Stimulated activated naive CD8-positive, alpha-beta T cell treated with anti-CD3 and anti-CD28 coated beads, Interleukin-15, amount 100 ng/mL, for 72 hours (primary cell): ENCODE measurements around the gene CCDC152.

Source experiments
- ATAC-seq: fragments of 150-1000 bp; cut with Tn5 transposase; 2 replicates; pipeline ENCODE4 v1.10.0; 2021; ENCODE audit warnings: mild to moderate bottlenecking, moderate library complexity
- DNase-seq, 2 donors: peaks; one replicate each; pipeline ENCODE4 v3.0.0; 2021 to 2022
- H3K27ac Mint-ChIP-seq, 2 donors: one replicate each; pipeline ENCODE4 v1.8.0; 2022; ENCODE audit warnings: mild to moderate bottlenecking in 2 of 2, mixed read lengths in 2 of 2, moderate library complexity in 2 of 2
- H3K27me3 Mint-ChIP-seq: one replicate; pipeline ENCODE4 v1.8.0; 2022; ENCODE audit warnings: mixed read lengths
- H3K4me1 Mint-ChIP-seq: one replicate; pipeline ENCODE4 v1.8.0; 2022; ENCODE audit warnings: mild to moderate bottlenecking, mixed read lengths
- H3K4me3 Mint-ChIP-seq, 2 donors: one replicate each; pipeline ENCODE4 v1.8.0; 2022; ENCODE audit warnings: mild to moderate bottlenecking in 2 of 2, mixed read lengths in 2 of 2, moderate library complexity in 1 of 2
- H3K9me3 Mint-ChIP-seq, 2 donors: one replicate each; pipeline ENCODE4 v1.8.0; 2022; ENCODE audit warnings: mixed read lengths in 2 of 2

CCDC152 gene

GRCh38 chr5:42822548-42822947 lies 65.9 kb downstream of the CCDC152 start:
- no peaks in the 10 kb centered on the region for H3K4me1 Mint-ChIP-seq
- no peak overlapping the region for H3K4me3 Mint-ChIP-seq
- no peaks in the 10 kb centered on the region for H3K27me3 Mint-ChIP-seq
- DNase-seq (no peak), ATAC-seq (no peak)
- H3K9me3 Mint-ChIP-seq = no peaks in the 10 kb centered on the region
- no peak overlapping the region for H3K27ac Mint-ChIP-seq

- Mint-ChIP-seq H3K4me3 (no peak overlapping the region), H3K4me1 (no peaks in the 10 kb centered on the region), H3K9me3 (no peaks in the 10 kb centered on the region), H3K27me3 (no peaks in the 10 kb centered on the region), H3K27ac (no peak overlapping the region)
- no peak for ATAC-seq
- no peak for DNase-seq
Measured at GRCh38 chr5:42824347-42824976, 67.8 kb downstream of the CCDC152 start.

DNA sequence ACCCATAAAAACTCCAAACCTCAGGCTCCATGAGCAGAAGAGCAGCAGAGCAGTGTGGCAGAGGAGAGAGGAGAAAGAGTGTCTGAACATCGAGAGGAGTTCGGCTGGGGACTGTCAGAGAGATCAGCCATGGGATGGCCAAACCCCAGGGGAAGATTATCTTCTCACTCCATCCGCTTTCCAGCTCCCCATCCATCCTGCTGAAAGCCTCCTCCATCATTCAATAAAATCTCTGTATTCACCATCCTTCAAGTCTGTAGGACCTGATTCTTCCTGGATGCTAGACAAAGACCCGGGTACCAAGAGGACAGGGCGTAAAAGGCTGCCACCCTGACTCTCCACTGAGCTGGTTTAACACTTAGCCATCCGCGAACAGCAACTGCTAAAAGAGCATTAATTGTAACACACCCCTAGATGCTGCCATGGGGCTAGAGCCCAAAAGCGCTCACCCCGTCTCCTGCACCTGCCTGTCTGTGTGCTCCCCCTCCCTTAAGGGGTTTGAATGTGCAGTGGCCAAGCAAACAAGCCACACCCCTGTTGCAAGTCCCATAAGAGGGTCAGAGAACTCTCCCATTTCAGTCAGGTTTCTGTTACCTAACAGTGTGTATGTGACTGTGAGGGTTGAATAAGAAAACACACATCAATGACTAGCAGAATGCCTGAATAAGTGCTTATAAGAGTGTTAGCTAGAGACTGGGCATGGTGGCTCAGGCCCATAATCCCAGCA lies 69.0 kb downstream of the CCDC152 start:
- Mint-ChIP-seq H3K27ac (peak overlapping the region in 1 of 2 donors; percentile 45), H3K4me3 (no peak overlapping the region), H3K4me1 (no peaks in the 10 kb centered on the region), H3K27me3 (no peaks in the 10 kb centered on the region), H3K9me3 (no peaks in the 10 kb centered on the region)
- ATAC-seq = no peak
- no peak for DNase-seq

DNA sequence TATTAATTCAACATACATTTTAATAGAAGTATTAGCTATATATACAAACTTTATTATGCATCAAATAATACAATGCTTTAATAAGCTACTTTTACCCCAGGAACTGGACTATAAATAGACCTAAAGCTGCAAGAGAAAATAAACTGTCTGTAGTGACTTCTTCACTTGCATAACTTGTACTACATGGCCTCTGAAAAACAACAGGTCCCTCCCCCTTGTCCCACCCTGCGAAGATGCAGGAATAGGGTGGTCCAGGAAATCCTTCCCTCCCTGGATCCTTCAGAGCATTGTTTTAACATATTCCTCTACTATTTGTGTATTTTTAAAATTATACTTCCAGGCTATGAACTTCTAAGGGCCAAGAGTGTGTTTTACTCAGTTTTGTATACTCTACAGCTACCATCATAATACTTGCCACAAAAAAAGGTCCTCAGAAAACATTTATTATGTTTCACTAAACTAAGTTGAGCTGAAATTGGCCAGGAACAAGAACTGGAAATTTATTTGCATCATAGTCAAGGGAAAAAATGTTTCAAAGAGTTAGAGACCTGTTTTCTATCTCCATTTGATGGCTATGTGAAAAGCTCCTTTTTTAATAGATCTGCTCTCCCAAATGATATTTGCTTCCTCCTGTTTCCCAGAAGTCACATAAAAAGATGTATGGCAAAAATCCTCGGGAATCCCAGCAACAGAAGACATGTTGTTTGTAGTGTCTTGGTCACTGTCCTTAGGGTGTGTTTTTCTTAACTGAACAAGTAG lies 70.3 kb downstream of the CCDC152 start:
- Mint-ChIP-seq H3K4me3 (no peak overlapping the region), H3K4me1 (no peaks in the 10 kb centered on the region), H3K27me3 (no peaks in the 10 kb centered on the region), H3K27ac (no peak overlapping the region), H3K9me3 (no peaks in the 10 kb centered on the region)
- ATAC-seq (no peak), DNase-seq (no peak)

DNA sequence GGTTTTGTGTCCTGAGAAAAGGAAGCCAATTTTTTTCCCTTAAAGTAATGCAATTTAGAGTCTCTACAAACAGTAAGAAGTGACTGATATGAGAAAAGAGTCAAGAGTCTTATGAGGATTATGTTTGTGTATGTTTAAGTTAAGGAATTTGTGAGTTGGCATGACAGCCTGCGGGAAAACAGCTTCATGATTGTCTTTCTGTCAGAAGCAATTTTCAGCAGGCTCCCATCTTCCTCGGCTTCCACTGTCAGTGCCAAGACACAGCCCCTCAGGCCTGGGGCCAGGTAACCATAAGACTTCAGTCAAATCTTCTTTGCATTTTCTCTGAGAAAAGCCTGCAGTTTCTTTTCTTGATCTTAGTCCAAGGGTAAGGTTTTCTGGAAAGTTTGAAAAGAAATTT lies 72.1 kb downstream of the CCDC152 start:
- H3K9me3 Mint-ChIP-seq = no peaks in the 10 kb centered on the region
- H3K4me1 Mint-ChIP-seq = no peaks in the 10 kb centered on the region
- H3K27ac Mint-ChIP-seq = no peak overlapping the region
- DNase-seq = no peak
- no peak for ATAC-seq
- H3K4me3 Mint-ChIP-seq = no peak overlapping the region
- no peaks in the 10 kb centered on the region for H3K27me3 Mint-ChIP-seq

DNA sequence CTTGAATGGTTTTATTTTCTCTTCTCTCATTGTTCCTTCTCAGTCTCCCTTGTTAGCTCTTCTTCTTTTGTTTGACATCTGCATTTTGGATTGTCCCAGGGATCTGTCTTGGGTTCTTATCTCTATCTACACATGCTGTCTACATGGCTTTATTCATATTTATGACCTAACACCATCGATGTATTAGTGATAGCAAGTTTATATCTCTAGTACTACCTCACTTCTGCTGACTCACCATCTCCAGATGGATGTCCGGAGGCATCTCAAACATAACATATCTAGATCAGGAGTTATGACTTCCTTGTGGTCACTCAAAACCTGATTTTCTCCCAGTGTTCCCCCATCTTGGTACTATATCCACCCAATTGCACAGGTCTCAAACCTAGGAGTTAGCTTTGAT lies 74.3 kb downstream of the CCDC152 start:
- ATAC-seq = no peak

DNA sequence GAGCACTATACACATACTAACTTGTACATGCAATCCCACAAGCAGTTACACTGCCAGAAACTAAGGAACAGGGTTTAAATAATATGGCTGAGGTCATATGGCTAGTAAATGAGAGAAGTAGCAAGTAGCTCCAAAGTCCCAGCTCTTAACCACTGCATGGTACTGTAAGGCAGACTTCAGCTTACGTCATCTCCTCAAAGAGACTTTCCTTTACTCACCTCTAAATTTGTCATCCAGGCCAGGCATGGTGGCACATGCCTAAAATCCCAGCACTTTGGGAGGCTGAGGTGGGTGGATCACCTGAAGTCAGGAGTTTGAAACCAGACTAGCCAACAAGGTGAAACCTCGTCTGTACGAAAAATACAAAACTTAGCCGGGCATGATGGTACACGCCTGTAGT lies 75.4 kb downstream of the CCDC152 start:
- H3K27ac Mint-ChIP-seq = no peak overlapping the region
- no peaks in the 10 kb centered on the region for H3K4me1 Mint-ChIP-seq
- DNase-seq = no peak
- H3K9me3 Mint-ChIP-seq = no peaks in the 10 kb centered on the region
- H3K27me3 Mint-ChIP-seq = no peaks in the 10 kb centered on the region
- no peak for ATAC-seq
- H3K4me3 Mint-ChIP-seq = no peak overlapping the region

More for the DNA sequence above, 74.3 kb downstream of the CCDC152 start:
- no peak for DNase-seq
- no peaks in the 10 kb centered on the region for H3K27me3 Mint-ChIP-seq
- H3K9me3 Mint-ChIP-seq = no peaks in the 10 kb centered on the region
- H3K4me3 Mint-ChIP-seq = no peak overlapping the region
- H3K4me1 Mint-ChIP-seq = no peaks in the 10 kb centered on the region
- peak overlapping the region in 1 of 2 donors; percentile 38 for H3K27ac Mint-ChIP-seq

- H3K9me3 Mint-ChIP-seq = no peaks in the 10 kb centered on the region
Measured at GRCh38 chr5:42836070-42836769, 79.6 kb downstream of the CCDC152 start.

GRCh38 chr5:42837601-42838000 lies 81.0 kb downstream of the CCDC152 start:
- Mint-ChIP-seq H3K27ac (no peak overlapping the region), H3K4me3 (no peak overlapping the region), H3K4me1 (no peaks in the 10 kb centered on the region), H3K27me3 (no peaks in the 10 kb centered on the region), H3K9me3 (no peaks in the 10 kb centered on the region)
- DNase-seq (no peak), ATAC-seq (no peak)

More at GRCh38 chr5:42836070-42836769, 79.6 kb downstream of the CCDC152 start:
- Mint-ChIP-seq H3K27me3 (no peaks in the 10 kb centered on the region), H3K27ac (no peak overlapping the region), H3K4me3 (no peak overlapping the region), H3K4me1 (no peaks in the 10 kb centered on the region)
- ATAC-seq (peak; percentile 53), DNase-seq (no peak)

GRCh38 chr5:42839196-42839595 lies 82.6 kb downstream of the CCDC152 start:
- ATAC-seq (no peak), DNase-seq (no peak)
- no peaks in the 10 kb centered on the region for H3K27me3 Mint-ChIP-seq

GRCh38 chr5:42840269-42840668 lies 83.7 kb downstream of the CCDC152 start:
- Mint-ChIP-seq H3K4me1 (no peaks in the 10 kb centered on the region), H3K27ac (no peak overlapping the region), H3K4me3 (no peak overlapping the region), H3K9me3 (no peaks in the 10 kb centered on the region), H3K27me3 (no peaks in the 10 kb centered on the region)
- ATAC-seq = no peak
- no peak for DNase-seq

More at GRCh38 chr5:42839196-42839595, 82.6 kb downstream of the CCDC152 start:
- Mint-ChIP-seq H3K27ac (no peak overlapping the region), H3K4me1 (no peaks in the 10 kb centered on the region), H3K9me3 (no peaks in the 10 kb centered on the region), H3K4me3 (no peak overlapping the region)

DNA sequence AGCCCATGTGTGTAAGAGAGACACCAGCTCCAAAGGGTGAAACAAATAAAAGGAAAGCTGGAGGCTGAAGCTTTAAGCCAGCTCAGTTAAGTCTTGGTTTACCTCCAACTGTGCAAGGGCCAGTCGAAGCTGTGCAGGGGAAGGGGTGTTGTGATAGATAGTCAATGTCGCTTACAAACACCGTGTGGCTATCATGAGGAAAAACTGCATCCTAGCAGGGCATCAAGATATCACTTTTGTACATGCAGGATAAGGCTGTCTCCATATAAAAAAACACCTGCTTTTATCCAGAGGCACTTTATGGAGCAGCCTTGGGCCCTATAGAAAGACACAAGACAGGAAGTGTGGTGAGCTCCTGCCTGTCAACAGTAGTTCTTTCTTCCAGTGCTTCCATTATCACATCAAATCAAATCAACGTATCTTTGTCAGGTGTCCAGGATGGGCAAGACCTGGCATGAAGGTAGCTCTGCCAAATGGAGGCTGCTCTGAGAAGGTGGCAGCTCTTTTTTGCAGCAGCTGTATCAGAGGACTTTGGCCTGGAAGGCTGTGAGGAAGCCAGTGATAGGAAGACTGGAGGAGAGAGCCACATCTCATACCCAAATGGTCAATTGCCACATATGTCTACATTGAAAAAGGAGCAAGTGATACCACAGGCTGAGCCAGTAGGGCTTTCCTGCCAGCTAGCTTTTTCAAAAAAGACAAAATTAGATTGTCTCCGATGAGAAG lies 84.4 kb downstream of the CCDC152 start:
- Mint-ChIP-seq H3K4me3 (no peak overlapping the region), H3K4me1 (no peaks in the 10 kb centered on the region), H3K27ac (peak overlapping the region in 1 of 2 donors; percentile 19), H3K27me3 (no peaks in the 10 kb centered on the region), H3K9me3 (no peaks in the 10 kb centered on the region)
- ATAC-seq (no peak), DNase-seq (no peak)

DNA sequence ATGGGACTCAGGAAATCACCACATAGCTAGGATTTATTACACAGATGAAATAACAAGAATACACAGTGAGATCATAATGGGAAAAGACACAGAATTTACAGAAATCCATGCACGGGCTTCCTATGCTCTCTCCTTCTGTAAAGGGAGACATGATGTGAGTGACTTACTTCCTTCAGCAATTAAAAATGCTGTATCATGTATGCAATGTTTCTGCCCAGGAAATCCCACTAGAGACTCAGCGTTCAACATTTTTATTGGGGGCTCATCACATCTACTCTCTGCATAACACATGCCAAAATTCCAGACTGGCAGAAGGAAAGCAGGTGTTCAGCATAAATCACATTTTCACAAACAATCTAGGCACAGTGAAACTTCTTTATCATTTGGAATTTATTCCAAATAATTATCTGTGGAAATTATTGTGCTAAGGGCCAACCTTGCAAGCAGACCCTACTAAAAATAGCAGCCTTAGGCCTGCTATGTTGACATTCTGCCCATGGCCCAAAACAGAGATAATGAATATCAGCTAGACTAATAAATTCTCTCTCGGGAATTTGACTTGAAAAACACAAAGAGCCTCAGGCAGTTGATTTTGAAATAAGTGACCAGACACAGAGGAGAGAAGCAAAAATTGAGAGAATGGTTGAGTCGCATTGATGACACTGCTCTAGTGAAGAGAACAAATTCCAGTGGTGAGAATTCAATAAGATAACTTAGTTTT lies 86.5 kb downstream of the CCDC152 start:
- ATAC-seq (no peak), DNase-seq (no peak)
- no peaks in the 10 kb centered on the region for H3K9me3 Mint-ChIP-seq
- H3K4me3 Mint-ChIP-seq = no peak overlapping the region
- no peaks in the 10 kb centered on the region for H3K27me3 Mint-ChIP-seq
- no peaks in the 10 kb centered on the region for H3K4me1 Mint-ChIP-seq
- H3K27ac Mint-ChIP-seq = no peak overlapping the region

- ATAC-seq = no peak
- Mint-ChIP-seq H3K27me3 (no peaks in the 10 kb centered on the region), H3K4me3 (no peak overlapping the region), H3K9me3 (no peaks in the 10 kb centered on the region), H3K27ac (no peak overlapping the region), H3K4me1 (no peaks in the 10 kb centered on the region)
- DNase-seq = no peak
Measured at GRCh38 chr5:42843675-42844292, 87.2 kb downstream of the CCDC152 start.
